H9 (cell line): ENCODE results near the gene CDK10. TPM values are rescaled to one million over a fixed set of nuclear protein-coding genes. Genes with fewer than 3 reads are reported as not detected.
A peak's percentile ranks its signal among the peaks of the same experiment; 100 is the strongest.

Experiments
- DNase-seq: peaks from one replicate; pipeline ENCODE4 v3.0.0-alpha.2; 2017
- H2AFZ ChIP-seq: one replicate; pipeline ENCODE4 v1.6.1; 2013; ENCODE audit warnings: mild to moderate bottlenecking, low read length, control low read depth, moderate library complexity
- H2AK5ac ChIP-seq: 2 replicates; pipeline ENCODE4 v1.6.1; 2013; ENCODE audit warnings: low read length, control low read depth, mixed read lengths; ENCODE audit not compliant: insufficient read length
- H2BK120ac ChIP-seq: one replicate; pipeline ENCODE4 v1.6.1; 2013; ENCODE audit warnings: low read depth, mild to moderate bottlenecking, low read length, control low read depth, inconsistent platforms; ENCODE audit not compliant: poor library complexity, severe bottlenecking
- H2BK12ac ChIP-seq: 2 replicates; pipeline ENCODE4 v1.6.1; 2013; ENCODE audit warnings: low read length, control low read depth, mixed read lengths, low read depth; ENCODE audit not compliant: insufficient read length
- H2BK15ac ChIP-seq: 2 replicates; pipeline ENCODE4 v1.6.1; 2013; ENCODE audit warnings: low read depth, low read length, control low read depth
- H2BK20ac ChIP-seq: one replicate; pipeline ENCODE4 v1.6.1; 2013; ENCODE audit warnings: low read depth, mild to moderate bottlenecking, low read length, control low read depth, inconsistent platforms; ENCODE audit not compliant: poor library complexity, severe bottlenecking
- H2BK5ac ChIP-seq: 2 replicates; pipeline ENCODE4 v1.6.1; 2013; ENCODE audit warnings: low read length, control low read depth, mixed read lengths; ENCODE audit not compliant: insufficient read length
- H3K14ac ChIP-seq: 2 replicates; pipeline ENCODE4 v1.6.1; 2013; ENCODE audit warnings: low read length, control low read depth; ENCODE audit not compliant: insufficient read depth
- H3K18ac ChIP-seq: 2 replicates; pipeline ENCODE4 v1.6.1; 2013; ENCODE audit warnings: low read depth, mild to moderate bottlenecking, mixed read lengths, low read length, control low read depth; ENCODE audit not compliant: insufficient read length
- H3K23ac ChIP-seq: 2 replicates; pipeline ENCODE4 v1.6.1; 2013; ENCODE audit warnings: low read length, control low read depth, mixed read lengths, low read depth; ENCODE audit not compliant: insufficient read length
- H3K23me2 ChIP-seq: 2 replicates; pipeline ENCODE4 v1.6.1; 2013; ENCODE audit warnings: low read depth, mild to moderate bottlenecking, mixed read lengths, low read length, control low read depth; ENCODE audit not compliant: insufficient read length, poor library complexity, severe bottlenecking
- H3K27ac ChIP-seq: 2 replicates; pipeline ENCODE4 v1.5.1; 2013; ENCODE audit warnings: low read length, control low read depth, mixed read lengths, low read depth; ENCODE audit not compliant: insufficient read length
- H3K27me3 ChIP-seq: 2 replicates; pipeline ENCODE4 v1.6.1; 2013; ENCODE audit warnings: low read length, control low read depth, inconsistent platforms; ENCODE audit not compliant: insufficient read depth
- H3K4ac ChIP-seq: 2 replicates; pipeline ENCODE4 v1.6.1; 2013; ENCODE audit warnings: low read depth, mild to moderate bottlenecking, control low read depth, inconsistent platforms, low read length, moderate library complexity
- H3K4me1 ChIP-seq: 2 replicates; pipeline ENCODE4 v1.6.1; 2013; ENCODE audit warnings: low read length, control low read depth, inconsistent platforms; ENCODE audit not compliant: insufficient read depth
- H3K4me2 ChIP-seq: 2 replicates; pipeline ENCODE4 v1.6.1; 2013; ENCODE audit warnings: low read length, control low read depth, mixed read lengths; ENCODE audit not compliant: insufficient read length, insufficient read depth
- H3K56ac ChIP-seq: 2 replicates; pipeline ENCODE4 v1.6.1; 2013; ENCODE audit warnings: low read depth, mild to moderate bottlenecking, mixed read lengths, low read length, control low read depth; ENCODE audit not compliant: insufficient read length
- H3K79me1 ChIP-seq: 2 replicates; pipeline ENCODE4 v1.6.1; 2013; ENCODE audit warnings: low read depth, mild to moderate bottlenecking, moderate library complexity, low read length, control low read depth, inconsistent platforms; ENCODE audit not compliant: insufficient read depth, poor library complexity, severe bottlenecking
- H3K79me2 ChIP-seq: 2 replicates; pipeline ENCODE4 v1.6.1; 2013; ENCODE audit warnings: low read length, control low read depth, inconsistent platforms; ENCODE audit not compliant: insufficient read depth
- H3K9ac ChIP-seq: 2 replicates; pipeline ENCODE4 v1.6.1; 2013; ENCODE audit warnings: low read length, control low read depth, mixed read lengths; ENCODE audit not compliant: insufficient read length; ENCODE audit errors: extremely low read depth
- H3K9me3 ChIP-seq: one replicate; pipeline ENCODE4 v1.6.1; 2013; ENCODE audit warnings: low read depth, low read length, inconsistent platforms; ENCODE audit not compliant: control insufficient read depth
- H3T11ph ChIP-seq: one replicate; pipeline ENCODE4 v1.6.1; 2013; ENCODE audit warnings: mild to moderate bottlenecking, low read length, control low read depth, inconsistent platforms
- H4K20me1 ChIP-seq: one replicate; pipeline ENCODE4 v1.6.1; 2013; ENCODE audit not compliant: control insufficient read depth, insufficient read length, insufficient read depth
- H4K5ac ChIP-seq: 2 replicates; pipeline ENCODE4 v1.6.1; 2013; ENCODE audit warnings: low read depth, mild to moderate bottlenecking, mixed read lengths, low read length, control low read depth; ENCODE audit not compliant: insufficient read length
- H4K8ac ChIP-seq: replicated peaks from 2 replicates; pipeline ENCODE4 v1.6.1; 2013; ENCODE audit warnings: low read length, control low read depth, mixed read lengths, low read depth; ENCODE audit not compliant: insufficient read length
- H4K91ac ChIP-seq: 2 replicates; pipeline ENCODE4 v1.6.1; 2013; ENCODE audit warnings: low read depth, mild to moderate bottlenecking, moderate library complexity, mixed read lengths, low read length, control low read depth; ENCODE audit not compliant: insufficient read length
- H3K27ac Mint-ChIP-seq, 3 experiments: 2 replicates in 2 of 3; 3 replicates in 1 of 3; pipeline ENCODE4 v1.8.0; 2020 to 2021; ENCODE audit warnings: mixed read lengths in 3 of 3, mild to moderate bottlenecking in 1 of 3, moderate library complexity in 1 of 3
- H3K27me3 Mint-ChIP-seq: 2 replicates; pipeline ENCODE4 v1.8.0; 2021; ENCODE audit warnings: low read depth, mild to moderate bottlenecking, moderate library complexity, mixed read lengths
- H3K36me3 Mint-ChIP-seq, 3 experiments: 2 replicates in 2 of 3; 3 replicates in 1 of 3; pipeline ENCODE4 v1.8.0; 2020 to 2021; ENCODE audit warnings: low read depth in 3 of 3, mixed read lengths in 3 of 3; ENCODE audit not compliant: insufficient read depth in 1 of 3
- H3K4me1 Mint-ChIP-seq, 2 experiments: 2 replicates each; pipeline ENCODE4 v1.8.0; 2020; ENCODE audit warnings: mixed read lengths in 2 of 2
- H3K4me3 Mint-ChIP-seq, 2 experiments: 2 replicates in 1 of 2; 3 replicates in 1 of 2; pipeline ENCODE4 v1.8.0; 2020 to 2021; ENCODE audit warnings: mild to moderate bottlenecking in 2 of 2, mixed read lengths in 2 of 2, moderate library complexity in 1 of 2
- H3K9me3 Mint-ChIP-seq, 2 experiments: 2 replicates in 1 of 2; 3 replicates in 1 of 2; pipeline ENCODE4 v1.8.0; 2020; ENCODE audit warnings: mild to moderate bottlenecking in 2 of 2, mixed read lengths in 2 of 2, moderate library complexity in 1 of 2
- CTCF ChIP-seq: fragments of 200-600 bp; sonication (generic); conservative IDR thresholded peaks from 3 replicates; pipeline ENCODE4 v1.8.0; 2021; ENCODE audit warnings: antibody characterized with exemption, mild to moderate bottlenecking
- WGBS: extraction: QIAGEN DNeasy Blood & Tissue Kit; methylation state at CpG from one replicate; pipeline ENCODE4 v1.1.7; 2013; ENCODE audit warnings: missing lambda C conversion rate, low lambda C conversion rate, mixed read lengths; ENCODE audit not compliant: insufficient read length; ENCODE audit errors: extremely low coverage; 5-methylcytosine and 5-hydroxymethylcytosine counted together
- total RNA-seq: library from RNA; stranded (reverse); gene quantifications from 2 replicates; pipeline ENCODE4 v1.2.1, GENCODE V29; 2021

CDK10 gene
- total RNA-seq, 1 experiment from 2014 or later: 77.1 TPM

GRCh38 chr16:89655062-89655643, 31.3 kb upstream of the CDK10 start:
- H4K5ac ChIP-seq: no peak overlapping the region
- no peak overlapping the region for H2BK120ac ChIP-seq
- H3K4me1 Mint-ChIP-seq: peaks cover 9 to 14% of the 10 kb centered on the region in 2 experiments
- H3K36me3 Mint-ChIP-seq: peaks cover 17 to 39% (median 33%) of the 10 kb centered on the region in 3 experiments
- H3K79me2 ChIP-seq: peaks cover 5% of the 10 kb centered on the region; the same call in 1 of the 2 replicates
- peaks cover 2% of the 10 kb centered on the region for H3K79me1 ChIP-seq
- H3K56ac ChIP-seq: no peak overlapping the region
- no peak overlapping the region for H2BK20ac ChIP-seq
- no peak overlapping the region for H2BK15ac ChIP-seq
- no peak overlapping the region for H2BK5ac ChIP-seq
- H3K27me3 ChIP-seq: no peaks in the 10 kb centered on the region
- WGBS: no CpG with 5 or more reads among the region's 10 CpGs
- H3K4me3 Mint-ChIP-seq: peak overlapping the region in 1 of 2 experiments; percentile 84; a peak in 2 of 5 replicates
- DNase-seq: no peak
- peaks cover 2% of the 10 kb centered on the region; the same call in 1 of the 2 replicates for H3K27me3 Mint-ChIP-seq
- no peak overlapping the region for H3K4ac ChIP-seq
- H4K91ac ChIP-seq: no peak overlapping the region
- no peak overlapping the region for H3K18ac ChIP-seq
- no peak overlapping the region for H3K27ac ChIP-seq
- H3K27ac Mint-ChIP-seq: no peak overlapping the region
- H2AFZ ChIP-seq: no peak overlapping the region
- H2BK12ac ChIP-seq: no peak overlapping the region
- no peak overlapping the region for H4K8ac ChIP-seq
- H3K23me2 ChIP-seq: peaks cover 7% of the 10 kb centered on the region
- H3K9me3 ChIP-seq: no peaks in the 10 kb centered on the region
- no peak overlapping the region; the same call in 1 of the 2 replicates for H3K14ac ChIP-seq
- H3K23ac ChIP-seq: no peak overlapping the region
- no peak overlapping the region for H3T11ph ChIP-seq
- H3K4me1 ChIP-seq: no peaks in the 10 kb centered on the region
- H4K20me1 ChIP-seq: no peaks in the 10 kb centered on the region
- H3K4me2 ChIP-seq: no peak overlapping the region
- no peak overlapping the region for H3K9ac ChIP-seq
- no peak overlapping the region for H2AK5ac ChIP-seq
- H3K9me3 Mint-ChIP-seq: no peaks in the 10 kb centered on the region; a peak in 2 of 5 replicates
- TF ChIP-seq CTCF: no peak
